Stimulated activated CD4-positive, alpha-beta T cell treated with anti-CD3 and anti-CD28 coated beads, Interleukin-2, amount 100 ng/mL, for 48 hours (primary cell): ENCODE measurements around the gene KIF5A.
A peak's percentile ranks its signal among the peaks of the same experiment; 100 is the strongest.

Source experiments
- DNase-seq, 2 donors: peaks; one replicate each; pipeline ENCODE4 v3.0.0-alpha.2; 2020

Gene KIF5A

GRCh38 chr12:57520053-57520818 is 29.6 kb upstream of the KIF5A start, which contains the start of gene DDIT3:
Gene DDIT3 (minus strand): TSS chr12:57520514. CDS start chr12:57517406, 3,108 bp downstream.
- peak; percentile 98 to 99 for DNase-seq

- no peak for DNase-seq
These were observed 28.3 kb upstream of the KIF5A start for GRCh38 chr12:57521525-57522010.

- DNase-seq: peak; percentile 87 to 90
These were observed 27.6 kb upstream of the KIF5A start, which contains the start of gene MBD6 for GRCh38 chr12:57522011-57522886. Gene MBD6 (plus strand): TSS chr12:57522824. CDS start chr12:57524304, 1,480 bp downstream.

- no peak for DNase-seq
These were observed 26.7 kb upstream of the KIF5A start for GRCh38 chr12:57522887-57523705.

DNA sequence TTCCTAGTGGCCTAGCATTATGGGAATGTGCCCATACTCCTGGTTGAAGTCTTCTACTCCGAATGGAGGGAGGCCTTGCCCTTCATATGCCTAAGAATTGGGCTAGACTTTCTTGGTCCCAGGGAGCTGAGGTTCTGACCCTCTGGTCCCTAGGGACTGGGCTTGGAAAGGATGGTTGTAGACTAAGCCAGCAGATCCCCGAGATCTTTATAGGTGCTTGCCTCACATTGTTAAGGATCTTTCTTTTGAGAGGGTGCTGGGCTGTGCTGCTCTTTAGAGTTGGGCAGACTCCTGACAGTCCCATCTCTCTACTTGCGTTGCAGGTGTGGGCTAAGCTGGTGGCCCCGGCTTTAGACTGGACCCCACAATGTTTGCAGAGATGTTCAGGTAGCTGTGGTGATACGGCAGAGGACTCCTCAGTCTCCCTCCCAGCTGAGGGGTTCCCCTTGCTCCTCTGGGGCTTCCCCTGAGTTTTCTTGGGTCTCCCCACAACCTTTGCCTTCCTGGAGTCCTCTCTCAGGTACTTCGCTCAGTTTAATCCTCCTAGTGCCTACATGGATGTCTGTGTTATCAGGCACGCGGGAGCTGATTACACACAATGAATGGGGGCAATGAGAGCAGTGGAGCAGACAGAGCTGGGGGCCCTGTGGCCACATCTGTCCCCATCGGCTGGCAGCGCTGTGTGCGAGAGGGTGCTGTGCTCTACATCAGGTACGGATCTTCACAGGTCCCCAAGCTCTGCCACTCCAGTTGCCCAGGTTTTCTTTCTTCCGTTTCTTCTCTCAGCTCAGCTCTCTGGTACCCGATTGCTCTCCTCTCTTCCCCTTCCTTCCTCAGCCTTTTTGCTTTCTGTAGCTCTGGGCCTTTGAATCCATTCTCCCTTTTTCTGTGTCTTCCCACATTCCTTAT is 25.9 kb upstream of the KIF5A start:
- DNase-seq: no peak

- DNase-seq: no peak
These were observed 24.8 kb upstream of the KIF5A start for GRCh38 chr12:57524814-57525614.

GRCh38 chr12:57525615-57526383 is 24.0 kb upstream of the KIF5A start:
- DNase-seq: no peak

GRCh38 chr12:57526477-57527126 is 23.2 kb upstream of the KIF5A start:
- DNase-seq: no peak

- no peak for DNase-seq
These were observed 22.7 kb upstream of the KIF5A start for GRCh38 chr12:57527184-57527583.

- DNase-seq: no peak
These were observed 21.7 kb upstream of the KIF5A start for GRCh38 chr12:57528176-57528575.

DNA sequence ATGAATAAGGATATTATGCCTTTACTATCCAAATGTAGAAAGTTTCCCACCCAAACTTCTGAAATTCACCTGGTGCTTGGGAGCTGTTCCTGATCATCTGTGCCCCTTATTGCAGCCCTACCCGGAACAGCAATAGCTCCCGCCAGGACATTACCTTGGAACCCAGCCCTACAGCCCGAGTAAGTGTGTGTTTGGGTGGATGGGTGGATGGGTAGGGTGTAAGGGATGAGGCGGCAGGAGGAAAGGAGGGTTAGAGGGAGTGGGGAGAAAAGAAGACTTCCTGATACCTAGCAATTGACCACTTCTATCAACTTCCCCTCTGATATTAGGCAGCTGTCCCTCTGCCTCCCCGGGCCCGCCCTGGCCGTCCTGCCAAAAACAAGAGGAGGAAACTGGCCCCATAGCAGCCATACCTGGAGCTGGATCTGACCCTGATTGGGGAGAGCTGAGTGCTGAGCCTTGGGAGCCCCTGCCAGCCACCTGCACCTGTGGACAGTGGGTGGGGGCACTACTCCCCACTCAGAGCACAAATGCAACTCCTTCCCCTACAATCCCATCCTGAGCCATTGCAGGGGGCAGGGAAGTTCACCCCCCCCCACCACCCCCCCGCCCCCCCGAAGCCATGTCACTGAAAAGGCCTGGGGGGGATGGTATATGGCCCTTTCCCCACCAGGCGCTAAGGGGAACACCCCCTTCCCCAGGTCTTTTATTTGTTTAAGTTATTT is 20.9 kb upstream of the KIF5A start:
- no peak for DNase-seq

DNA sequence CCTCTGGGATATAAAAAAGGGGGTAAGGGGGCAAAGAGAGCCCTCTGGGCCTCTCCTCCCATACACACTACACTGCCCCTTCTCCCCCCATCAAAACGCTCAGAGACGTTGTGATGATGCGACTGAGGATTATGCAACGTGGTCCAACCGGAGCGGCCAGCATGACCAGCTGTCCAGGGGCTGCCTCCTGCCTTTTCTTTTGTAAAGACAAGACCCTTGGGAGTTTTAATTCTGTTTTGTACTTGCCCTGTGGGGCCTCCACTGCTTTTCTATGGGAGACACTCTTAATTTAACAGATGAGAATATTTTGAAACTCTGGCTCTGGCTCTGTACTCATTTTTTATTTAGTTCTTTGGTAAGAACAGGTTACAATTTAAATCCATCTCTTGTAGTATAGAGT is 20.0 kb upstream of the KIF5A start:
- DNase-seq: no peak

DNA sequence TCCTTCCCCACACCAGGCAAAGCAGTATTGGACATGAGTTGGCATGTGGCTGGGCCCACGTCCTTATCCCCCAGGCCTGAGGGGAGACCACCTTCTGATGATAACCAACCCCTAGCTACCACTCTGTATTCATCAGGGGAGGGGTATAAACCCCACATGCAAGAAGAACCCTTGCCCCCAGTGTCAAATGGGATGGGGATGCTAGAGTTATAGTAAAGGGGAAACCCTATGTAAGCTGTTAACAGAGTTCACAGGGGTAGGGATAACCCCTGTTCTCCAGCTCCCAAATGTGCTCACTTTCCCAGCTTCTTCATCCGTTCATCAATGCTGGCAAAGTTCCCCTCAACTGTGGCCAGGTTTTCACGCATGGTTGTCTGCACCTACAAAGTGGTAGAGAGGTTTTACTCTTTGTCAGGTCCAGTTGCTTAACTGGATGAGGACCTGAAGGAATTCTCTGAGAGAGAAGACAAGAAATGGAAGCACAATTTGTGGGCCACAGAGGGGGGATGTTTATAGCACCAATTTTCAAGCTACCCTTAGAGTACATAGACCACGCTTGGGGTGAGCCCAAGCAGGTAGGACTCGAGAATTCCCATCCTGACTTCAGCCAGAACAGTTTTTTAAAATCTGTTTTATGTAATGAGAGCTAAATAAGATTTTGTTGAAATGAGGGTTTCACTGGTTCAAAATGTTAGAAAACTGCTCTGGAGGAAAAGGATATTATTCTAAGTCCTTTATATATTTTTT is 19.3 kb upstream of the KIF5A start:
- DNase-seq: no peak

DNA sequence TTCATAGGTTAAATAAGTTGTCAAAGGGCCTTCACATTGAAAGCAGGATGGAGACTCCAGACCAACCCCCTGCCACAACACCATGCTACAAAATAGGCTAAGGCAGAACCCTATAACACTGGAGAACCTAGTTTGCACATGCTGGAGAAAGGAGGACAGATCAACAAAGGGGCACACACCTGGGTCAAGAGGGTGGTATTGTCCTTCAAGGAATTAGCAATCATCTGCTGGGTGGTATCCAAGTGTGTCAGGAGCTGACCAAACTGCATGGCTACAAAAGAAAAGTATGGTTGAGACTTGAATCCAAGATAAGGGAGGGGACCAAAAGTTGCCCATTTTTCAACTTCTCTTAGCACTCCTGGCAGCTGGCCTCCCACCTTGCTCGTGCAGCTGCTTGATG is 18.0 kb upstream of the KIF5A start:
- DNase-seq: no peak

GRCh38 chr12:57533108-57533507 is 16.7 kb upstream of the KIF5A start:
- DNase-seq: no peak

- no peak for DNase-seq
These were observed 15.6 kb upstream of the KIF5A start for GRCh38 chr12:57534250-57534649.

DNA sequence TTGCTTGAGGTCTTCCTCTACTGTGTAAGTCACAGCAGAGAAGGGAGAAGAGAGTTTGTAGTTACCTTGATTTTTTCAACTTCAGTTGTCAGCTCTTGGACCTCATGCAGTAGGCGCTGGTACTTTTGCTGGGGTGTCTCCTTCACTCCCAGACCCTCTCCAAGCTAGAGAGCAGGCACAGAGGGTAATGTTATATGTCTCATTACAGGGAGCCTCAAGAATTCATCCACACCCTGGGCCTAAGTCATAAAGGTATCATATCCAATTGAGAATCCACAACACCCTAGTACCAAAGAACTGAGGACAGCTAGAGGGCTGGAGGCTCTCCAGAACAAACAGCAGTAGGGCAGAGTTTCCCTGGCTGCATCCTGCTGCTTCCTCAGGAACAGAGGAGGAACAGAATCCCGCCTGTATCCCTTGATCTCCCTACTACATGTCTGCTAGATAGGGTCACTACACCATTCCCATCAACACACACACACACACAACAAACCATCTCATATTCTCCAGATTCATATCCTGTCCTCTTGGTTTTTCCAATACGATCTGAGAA is 14.8 kb upstream of the KIF5A start:
- DNase-seq: no peak
